A673 (cell line): ENCODE data around the gene SUMF1. TPM values are rescaled to one million over a fixed set of nuclear protein-coding genes. Genes with fewer than 3 reads are reported as not detected.

Experiments used
- BruUV-seq: library from RNA; stranded (reverse); fragments of 400-500 nt; replicated peaks from 2 replicates; lab custom pipeline; 2021; lab: Mats Ljungman, UMichigan
- CTCF ChIA-PET: fragments of 300-600 bp; sonication (Branson Sonifier 250); formaldehyde crosslinking; loops from one replicate; lab custom pipeline; 2022; ENCODE audit warnings: antibody characterized with exemption; lab: Charles Lee
- POLR2A ChIA-PET: fragments of 300-600 bp; sonication (Branson Sonifier 250); formaldehyde crosslinking; loops from one replicate; lab custom pipeline; 2022; ENCODE audit warnings: antibody characterized with exemption; ENCODE audit not compliant: low non-redundant PET; lab: Charles Lee
- DNase-seq: peaks from one replicate; pipeline ENCODE4 v3.0.0-alpha.2; 2015; ENCODE audit warnings: low spot score
- H3K27ac ChIP-seq: fragments of 200-600 bp; sonication (generic); 2 replicates; pipeline ENCODE4 v1.5.1; 2016; ENCODE audit warnings: mixed run types, low read depth, mild to moderate bottlenecking, mixed read lengths, antibody characterized with exemption, low read length; ENCODE audit not compliant: poor library complexity, severe bottlenecking
- H3K27me3 ChIP-seq: fragments of 200-600 bp; sonication (generic); replicated peaks from 2 replicates; pipeline ENCODE4 v1.6.1; 2017; ENCODE audit warnings: mixed run types, low read depth, mild to moderate bottlenecking, mixed read lengths, antibody characterized with exemption, low read length; ENCODE audit not compliant: insufficient read depth, poor library complexity
- H3K36me3 ChIP-seq: fragments of 200-600 bp; sonication (generic); 2 replicates; pipeline ENCODE4 v1.6.1; 2016; ENCODE audit warnings: mixed run types, mild to moderate bottlenecking, mixed read lengths, antibody characterized with exemption, low read length; ENCODE audit not compliant: insufficient read depth, poor library complexity, severe bottlenecking
- H3K4me1 ChIP-seq: fragments of 200-600 bp; sonication (generic); 2 replicates; pipeline ENCODE4 v1.6.1; 2017; ENCODE audit warnings: mixed run types, mild to moderate bottlenecking, mixed read lengths, antibody characterized with exemption, low read length; ENCODE audit not compliant: insufficient read depth, poor library complexity, severe bottlenecking
- H3K4me3 ChIP-seq: fragments of 200-600 bp; sonication (generic); 2 replicates; pipeline ENCODE4 v1.5.1; 2016; ENCODE audit warnings: low read depth, mixed run types, mild to moderate bottlenecking, mixed read lengths, low read length; ENCODE audit not compliant: poor library complexity, severe bottlenecking
- H3K9me3 ChIP-seq: fragments of 200-600 bp; sonication (generic); 2 replicates; pipeline ENCODE4 v1.6.1; 2016; ENCODE audit warnings: mixed run types, low read depth, mild to moderate bottlenecking, mixed read lengths, antibody characterized with exemption, low read length; ENCODE audit not compliant: poor library complexity, severe bottlenecking
- EZH2 ChIP-seq: fragments of 200-600 bp; sonication (generic); IDR thresholded peaks from 2 replicates; pipeline ENCODE4 v1.6.1; 2017; ENCODE audit warnings: borderline replicate concordance, low read depth, mild to moderate bottlenecking, mixed read lengths, antibody characterized with exemption, low read length; ENCODE audit not compliant: poor library complexity, severe bottlenecking
- intact Hi-C: fragments of 100-400 bp; cut with micrococcal nuclease; formaldehyde crosslinking; loops from one replicate; pipeline ENCODE4 v1.10.0; 2022; ENCODE audit not compliant: unreplicated experiment
- total RNA-seq: library from RNA; stranded (reverse); gene quantifications from 2 replicates; pipeline ENCODE4 v1.2.3, GENCODE V29; 2021
- TF ChIP-seq, protein P1 (sequence below): fragments of 300-800, 200-600 bp; sonication (generic); conservative IDR thresholded peaks from 2 replicates; pipeline ENCODE4 v1.5.1; 2017; ENCODE audit warnings: low read depth, mild to moderate bottlenecking, antibody characterized with exemption, low read length, moderate library complexity, mixed read lengths

The SUMF1 gene
- total RNA-seq, 1 experiment from 2014 or later = 7.8 TPM

DNA sequence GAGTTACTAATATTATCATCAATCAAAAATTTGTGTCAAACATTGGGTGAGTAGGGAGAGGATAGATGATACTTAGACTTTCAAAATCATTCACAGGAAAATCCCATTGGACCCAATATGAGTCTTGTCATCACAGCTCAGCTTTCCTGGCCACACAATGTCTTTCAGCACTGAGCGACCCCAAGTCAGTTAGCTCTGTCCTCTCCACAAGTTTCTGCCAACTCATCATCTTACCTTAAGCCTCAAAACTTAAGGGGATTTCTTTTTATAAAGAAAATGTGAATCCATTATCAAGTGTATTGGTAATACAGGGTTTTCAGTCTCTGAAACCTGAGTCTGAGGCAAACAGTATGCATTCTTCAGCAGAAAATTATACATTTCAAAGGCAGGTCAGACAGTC lies 55.8 kb downstream of the SUMF1 start:
- TF ChIP-seq, protein P1, sequence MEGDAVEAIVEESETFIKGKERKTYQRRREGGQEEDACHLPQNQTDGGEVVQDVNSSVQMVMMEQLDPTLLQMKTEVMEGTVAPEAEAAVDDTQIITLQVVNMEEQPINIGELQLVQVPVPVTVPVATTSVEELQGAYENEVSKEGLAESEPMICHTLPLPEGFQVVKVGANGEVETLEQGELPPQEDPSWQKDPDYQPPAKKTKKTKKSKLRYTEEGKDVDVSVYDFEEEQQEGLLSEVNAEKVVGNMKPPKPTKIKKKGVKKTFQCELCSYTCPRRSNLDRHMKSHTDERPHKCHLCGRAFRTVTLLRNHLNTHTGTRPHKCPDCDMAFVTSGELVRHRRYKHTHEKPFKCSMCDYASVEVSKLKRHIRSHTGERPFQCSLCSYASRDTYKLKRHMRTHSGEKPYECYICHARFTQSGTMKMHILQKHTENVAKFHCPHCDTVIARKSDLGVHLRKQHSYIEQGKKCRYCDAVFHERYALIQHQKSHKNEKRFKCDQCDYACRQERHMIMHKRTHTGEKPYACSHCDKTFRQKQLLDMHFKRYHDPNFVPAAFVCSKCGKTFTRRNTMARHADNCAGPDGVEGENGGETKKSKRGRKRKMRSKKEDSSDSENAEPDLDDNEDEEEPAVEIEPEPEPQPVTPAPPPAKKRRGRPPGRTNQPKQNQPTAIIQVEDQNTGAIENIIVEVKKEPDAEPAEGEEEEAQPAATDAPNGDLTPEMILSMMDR = no peak
- TF ChIP-seq EZH2 = no peak
- intact Hi-C loops = no loop called here
- H3K9me3 ChIP-seq = no peaks in the 10 kb centered on the region
- no peaks in the 10 kb centered on the region for H3K36me3 ChIP-seq
- DNase-seq = no peak
- POLR2A ChIA-PET = no interaction called here
- no TSS peak for BruUV-seq
- no peak overlapping the region for H3K4me3 ChIP-seq
- H3K4me1 ChIP-seq = no peaks in the 10 kb centered on the region
- CTCF ChIA-PET = no interaction called here
- H3K27ac ChIP-seq = no peak overlapping the region
- no peaks in the 10 kb centered on the region for H3K27me3 ChIP-seq

DNA sequence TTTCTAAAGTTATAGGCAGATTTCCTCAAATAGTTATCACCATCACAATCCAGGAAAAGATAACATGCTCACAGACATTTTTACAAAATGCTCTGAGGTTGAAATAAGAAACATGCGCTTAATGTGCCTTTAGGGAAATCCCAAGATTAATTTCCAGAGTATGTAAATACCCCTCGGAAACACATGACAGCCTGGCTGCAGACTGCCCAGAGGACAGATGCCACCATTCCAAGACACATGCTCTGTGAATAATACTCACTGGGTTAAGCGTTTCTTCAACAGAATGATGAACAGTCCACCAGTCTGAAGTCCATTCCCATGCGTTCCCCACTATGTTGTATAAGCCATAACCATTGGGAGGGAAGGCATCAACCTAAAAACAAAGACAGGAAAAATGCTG lies 56.5 kb downstream of the SUMF1 start:
- H3K9me3 ChIP-seq = no peaks in the 10 kb centered on the region
- ChIA-PET CTCF (no interaction called here), POLR2A (no interaction called here)
- intact Hi-C loops = no loop called here
- no peaks in the 10 kb centered on the region for H3K36me3 ChIP-seq
- no TSS peak for BruUV-seq
- no peaks in the 10 kb centered on the region for H3K4me1 ChIP-seq
- H3K27me3 ChIP-seq = no peaks in the 10 kb centered on the region
- H3K4me3 ChIP-seq = no peak overlapping the region
- DNase-seq = no peak
- H3K27ac ChIP-seq = no peak overlapping the region
- TF ChIP-seq EZH2 = no peak
- TF ChIP-seq, protein P1 = no peak

DNA sequence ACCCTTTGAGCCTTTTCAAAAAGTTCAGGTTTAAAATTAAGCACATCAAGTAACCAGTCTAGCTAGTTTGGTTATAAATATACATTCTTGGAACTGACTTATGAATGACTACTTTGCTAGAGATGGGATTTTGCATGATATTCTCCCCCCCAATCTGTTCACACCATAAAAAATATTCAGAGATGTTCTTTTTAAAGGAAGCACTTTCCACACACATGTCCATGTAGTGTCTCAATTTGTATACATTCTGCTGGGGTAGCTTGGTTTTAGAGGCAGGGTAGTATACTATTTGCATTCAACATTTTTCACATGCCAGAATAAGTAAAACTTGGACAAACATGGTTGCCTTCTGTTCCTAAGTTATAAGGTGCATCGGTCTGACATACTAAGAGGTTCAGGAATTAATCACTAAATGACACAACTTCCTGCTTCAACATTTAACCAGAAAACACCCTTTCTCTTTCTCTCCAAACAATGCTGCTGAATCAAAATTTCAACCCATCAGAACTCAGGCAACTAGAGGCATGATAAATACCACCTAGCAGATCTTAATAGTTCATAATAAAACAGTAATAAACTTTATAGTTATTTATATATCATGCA lies 57.0 kb downstream of the SUMF1 start:
- ChIA-PET POLR2A (interaction anchor here (0.7 kb wide), 1 partner anchor 14 kb away, joined by 4 read pairs; no protein-coding TSS in a partner anchor), CTCF (interaction anchor here (1.0 kb wide), 1 partner anchor 59 kb away, joined by 5 read pairs; no protein-coding TSS in a partner anchor)
- intact Hi-C loops = no loop called here
- no peaks in the 10 kb centered on the region for H3K9me3 ChIP-seq
- BruUV-seq = no TSS peak
- H3K27me3 ChIP-seq = no peaks in the 10 kb centered on the region
- no peak for TF ChIP-seq EZH2
- TF ChIP-seq, protein P1 = no peak
- DNase-seq = no peak
- H3K4me1 ChIP-seq = no peaks in the 10 kb centered on the region
- no peak overlapping the region for H3K4me3 ChIP-seq
- H3K36me3 ChIP-seq = no peaks in the 10 kb centered on the region
- no peak overlapping the region for H3K27ac ChIP-seq
